Erythroblast (primary cell): ENCODE measurements around the gene IL2RG.

Experiments used
- GATA1 ChIP-seq: IDR thresholded peaks from 2 replicates; pipeline ENCODE4 v1.6.1; 2011; ENCODE audit warnings: low read depth, mild to moderate bottlenecking, control low read depth, low read length, moderate library complexity
- POLR2A ChIP-seq: IDR thresholded peaks from 2 replicates; pipeline ENCODE4 v1.6.1; 2011; ENCODE audit warnings: mild to moderate bottlenecking, low read length

DNA sequence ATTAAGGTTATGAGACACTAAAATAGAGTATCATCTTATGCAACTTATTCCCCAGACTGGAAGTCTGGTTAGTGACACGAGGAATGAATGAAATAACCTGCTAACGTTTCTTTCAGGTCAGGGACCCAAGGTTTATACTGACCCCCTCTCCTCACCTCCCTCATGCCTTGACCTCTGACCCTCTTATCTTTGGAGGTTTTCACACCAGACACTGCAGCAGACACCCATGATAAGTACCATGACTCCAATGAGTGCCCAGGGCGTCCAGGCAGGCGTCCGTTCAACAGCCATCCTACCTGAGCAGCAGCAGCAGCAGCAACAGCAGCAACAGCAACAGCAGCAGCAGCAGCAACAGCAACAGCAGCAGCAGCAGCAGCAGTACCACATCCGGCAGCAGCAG is 29.1 kb upstream of the IL2RG start:
- TF ChIP-seq POLR2A = no peak
- TF ChIP-seq GATA1 = no peak
